ENCODE data around the gene FBXO15. TPM values are rescaled to one million over a fixed set of nuclear protein-coding genes. Genes with fewer than 3 reads are reported as not detected.

Gene FBXO15
- total RNA-seq, 2 donors from 2014 or later: 0.30 TPM; not detected in 1

- Histone ChIP-seq H3K4me3 (no peak overlapping the region), H3K36me3 (no peaks in the 10 kb centered on the region), H3K27ac (no peak overlapping the region), H3K27me3 (no peaks in the 10 kb centered on the region), H3K9me3 (no peaks in the 10 kb centered on the region), H3K4me1 (no peaks in the 10 kb centered on the region)
- DNase-seq (ENCODE audit: low spot score): no peak
- TF ChIP-seq CTCF (IDR thresholded peaks at IDR 0.05): peak in 1 of 2 donors; percentile 52
Observed at GRCh38 chr18:74040459-74041332, 106.9 kb downstream of the FBXO15 start.

GRCh38 chr18:74040008-74040407 lies 107.6 kb downstream of the FBXO15 start:
- no peaks in the 10 kb centered on the region for H3K27me3 ChIP-seq
- H3K4me3 ChIP-seq: no peak overlapping the region
- no peak overlapping the region for H3K27ac ChIP-seq
- no peaks in the 10 kb centered on the region for H3K4me1 ChIP-seq
- no peak for DNase-seq (ENCODE audit: low spot score)
- no peak for TF ChIP-seq CTCF (IDR thresholded peaks at IDR 0.05)
- no peaks in the 10 kb centered on the region for H3K36me3 ChIP-seq
- no peaks in the 10 kb centered on the region for H3K9me3 ChIP-seq

GRCh38 chr18:74029161-74029560 lies 118.5 kb downstream of the FBXO15 start:
- H3K36me3 ChIP-seq: no peaks in the 10 kb centered on the region
- H3K4me1 ChIP-seq: no peaks in the 10 kb centered on the region
- DNase-seq (ENCODE audit: low spot score): no peak
- TF ChIP-seq CTCF (IDR thresholded peaks at IDR 0.05): no peak
- no peak overlapping the region for H3K27ac ChIP-seq
- no peaks in the 10 kb centered on the region for H3K27me3 ChIP-seq
- H3K9me3 ChIP-seq: no peaks in the 10 kb centered on the region
- no peak overlapping the region for H3K4me3 ChIP-seq

Other genes with a start within 250 kb of the FBXO15 start
- 10 to 100 TPM; 56.5 to 71.8 TPM for gene TIMM21, start 689 bp upstream of the FBXO15 start, total RNA-seq
- gene CYB5A, start 144.1 kb upstream of the FBXO15 start, total RNA-seq: 10 to 100 TPM; 71.3 to 73.5 TPM
- gene C18orf63, start 168.0 kb upstream of the FBXO15 start, total RNA-seq: not detected